HEK293 (cell line): ENCODE measurements around the gene HLA-DMA.

ENCODE experiments used
- BCL6B ChIP-seq: fragments of 450-650 bp; formaldehyde crosslinking; IDR thresholded peaks from 2 replicates; pipeline ENCODE4 v1.5.1; 2017; ENCODE audit warnings: missing biosample characterization, missing genetic modification characterization
- HIC1 ChIP-seq: fragments of 450-650 bp; formaldehyde crosslinking; IDR thresholded peaks from 2 replicates; pipeline ENCODE4 v1.5.1; 2016; ENCODE audit warnings: missing biosample characterization, missing genetic modification characterization
- HOXA7 ChIP-seq: sonication (generic); formaldehyde crosslinking; IDR thresholded peaks from 2 replicates; pipeline ENCODE4 v1.8.1; 2022; ENCODE audit warnings: missing genetic modification reagents, borderline replicate concordance
- HOXD13 ChIP-seq: sonication (generic); formaldehyde crosslinking; IDR thresholded peaks from 2 replicates; pipeline ENCODE4 v1.8.0; 2022; ENCODE audit warnings: missing genetic modification reagents, borderline replicate concordance
- MYNN ChIP-seq: fragments of 450-650 bp; formaldehyde crosslinking; IDR thresholded peaks from 2 replicates; pipeline ENCODE4 v1.5.1; 2016; ENCODE audit warnings: missing biosample characterization, missing genetic modification characterization, borderline replicate concordance
- REST ChIP-seq: fragments of 450-650 bp; formaldehyde crosslinking; IDR thresholded peaks from 2 replicates; pipeline ENCODE4 v1.5.1; 2016; ENCODE audit warnings: missing biosample characterization, missing genetic modification characterization
- ZBTB20 ChIP-seq: fragments of 450-650 bp; formaldehyde crosslinking; IDR thresholded peaks from 2 replicates; pipeline ENCODE4 v1.5.1; 2016; ENCODE audit warnings: missing biosample characterization, missing genetic modification characterization
- ZBTB6 ChIP-seq: fragments of 450-650 bp; formaldehyde crosslinking; IDR thresholded peaks from 2 replicates; pipeline ENCODE4 v1.5.1; 2017; ENCODE audit warnings: missing biosample characterization, missing genetic modification characterization
- ZBTB8A ChIP-seq: fragments of 450-650 bp; formaldehyde crosslinking; IDR thresholded peaks from 2 replicates; pipeline ENCODE4 v1.5.1; 2016; ENCODE audit warnings: missing biosample characterization, missing genetic modification characterization
- ZNF202 ChIP-seq: fragments of 450-650 bp; formaldehyde crosslinking; IDR thresholded peaks from 2 replicates; pipeline ENCODE4 v1.5.1; 2016; ENCODE audit warnings: missing biosample characterization, missing genetic modification characterization, borderline replicate concordance
- ZNF211 ChIP-seq: fragments of 450-650 bp; formaldehyde crosslinking; IDR thresholded peaks from 2 replicates; pipeline ENCODE4 v1.5.1; 2016; ENCODE audit warnings: low read depth, missing biosample characterization, missing genetic modification characterization
- ZNF23 ChIP-seq: fragments of 450-650 bp; formaldehyde crosslinking; IDR thresholded peaks from 2 replicates; pipeline ENCODE4 v1.5.1; 2016; ENCODE audit warnings: missing biosample characterization, missing genetic modification characterization, borderline replicate concordance
- ZNF266 ChIP-seq: fragments of 450-650 bp; formaldehyde crosslinking; IDR thresholded peaks from 2 replicates; pipeline ENCODE4 v1.5.1; 2016; ENCODE audit warnings: missing biosample characterization, missing genetic modification characterization, low read depth
- ZNF311 ChIP-seq: fragments of 450-650 bp; formaldehyde crosslinking; IDR thresholded peaks from 2 replicates; pipeline ENCODE4 v1.5.1; 2017; ENCODE audit warnings: missing biosample characterization, missing genetic modification characterization, borderline replicate concordance
- ZNF350 ChIP-seq: fragments of 450-650 bp; formaldehyde crosslinking; IDR thresholded peaks from 2 replicates; pipeline ENCODE4 v1.5.0; 2017; ENCODE audit warnings: missing biosample characterization, mild to moderate bottlenecking, missing genetic modification characterization
- ZNF37A ChIP-seq: fragments of 450-650 bp; IDR thresholded peaks from 2 replicates; pipeline ENCODE4 v1.5.1; 2018; ENCODE audit warnings: missing biosample characterization, missing genetic modification characterization
- ZNF544 ChIP-seq: fragments of 450-650 bp; formaldehyde crosslinking; IDR thresholded peaks from 2 replicates; pipeline ENCODE4 v1.5.0; 2017; ENCODE audit warnings: missing biosample characterization, missing genetic modification characterization
- ZNF600 ChIP-seq: fragments of 450-650 bp; formaldehyde crosslinking; IDR thresholded peaks from 2 replicates; pipeline ENCODE4 v1.5.1; 2016; ENCODE audit warnings: missing biosample characterization, missing genetic modification characterization
- ZNF645 ChIP-seq: fragments of 450-650 bp; formaldehyde crosslinking; IDR thresholded peaks from 2 replicates; pipeline ENCODE4; 2016; ENCODE audit warnings: missing biosample characterization, missing genetic modification characterization
- ZNF704 ChIP-seq: fragments of 450-650 bp; formaldehyde crosslinking; IDR thresholded peaks from 2 replicates; pipeline ENCODE4 v1.5.1; 2016; ENCODE audit warnings: missing biosample characterization, missing genetic modification characterization
- ZNF777 ChIP-seq: fragments of 450-650 bp; formaldehyde crosslinking; IDR thresholded peaks from 2 replicates; pipeline ENCODE4 v1.5.1; 2017; ENCODE audit warnings: missing biosample characterization, missing genetic modification characterization, borderline replicate concordance
- ZNF791 ChIP-seq: fragments of 450-650 bp; formaldehyde crosslinking; IDR thresholded peaks from 2 replicates; pipeline ENCODE4 v1.5.1; 2016; ENCODE audit warnings: missing biosample characterization, missing genetic modification characterization
- TF ChIP-seq, protein P1 (sequence below): fragments of 450-650 bp; IDR thresholded peaks from 2 replicates; pipeline ENCODE4 v1.5.1; 2018; ENCODE audit warnings: missing biosample characterization, missing genetic modification characterization
- TF ChIP-seq, protein P2 (sequence below): fragments of 450-650 bp; formaldehyde crosslinking; IDR thresholded peaks from 2 replicates; pipeline ENCODE4 v1.5.1; 2016; ENCODE audit warnings: missing biosample characterization, missing genetic modification characterization
- TF ChIP-seq, protein P3 (sequence below): fragments of 450-650 bp; formaldehyde crosslinking; IDR thresholded peaks from 2 replicates; pipeline ENCODE4 v1.5.1; 2016; ENCODE audit warnings: missing biosample characterization, missing genetic modification characterization

The HLA-DMA gene

DNA sequence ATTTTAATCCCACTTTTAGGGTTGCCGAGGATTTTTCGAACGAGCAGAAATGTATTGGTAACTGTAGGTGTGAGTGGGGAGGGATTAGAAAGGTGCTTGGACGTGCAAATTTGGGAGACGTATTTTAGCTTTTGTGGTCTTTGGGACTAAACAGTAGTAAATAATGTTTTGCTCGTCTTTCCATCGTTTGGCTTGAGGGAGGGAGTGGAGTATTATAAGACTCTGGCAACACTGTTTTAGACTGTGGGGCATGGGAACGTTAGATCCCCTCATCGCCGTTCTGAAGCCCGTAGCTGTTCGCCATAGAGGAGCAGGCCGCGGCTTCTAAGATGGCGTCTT lies 18.3 kb upstream of the HLA-DMA start (continued):
- no peak for TF ChIP-seq BCL6B (tag by site-specific recombination)
- TF ChIP-seq ZNF266 (tag by site-specific recombination), result no peak
- no peak for TF ChIP-seq ZNF791
- TF ChIP-seq, protein P1, sequence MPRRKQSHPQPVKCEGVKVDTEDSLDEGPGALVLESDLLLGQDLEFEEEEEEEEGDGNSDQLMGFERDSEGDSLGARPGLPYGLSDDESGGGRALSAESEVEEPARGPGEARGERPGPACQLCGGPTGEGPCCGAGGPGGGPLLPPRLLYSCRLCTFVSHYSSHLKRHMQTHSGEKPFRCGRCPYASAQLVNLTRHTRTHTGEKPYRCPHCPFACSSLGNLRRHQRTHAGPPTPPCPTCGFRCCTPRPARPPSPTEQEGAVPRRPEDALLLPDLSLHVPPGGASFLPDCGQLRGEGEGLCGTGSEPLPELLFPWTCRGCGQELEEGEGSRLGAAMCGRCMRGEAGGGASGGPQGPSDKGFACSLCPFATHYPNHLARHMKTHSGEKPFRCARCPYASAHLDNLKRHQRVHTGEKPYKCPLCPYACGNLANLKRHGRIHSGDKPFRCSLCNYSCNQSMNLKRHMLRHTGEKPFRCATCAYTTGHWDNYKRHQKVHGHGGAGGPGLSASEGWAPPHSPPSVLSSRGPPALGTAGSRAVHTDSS (tag by site-specific recombination), result no peak
- no peak for TF ChIP-seq ZNF544 (tag by site-specific recombination)
- TF ChIP-seq, protein P2, sequence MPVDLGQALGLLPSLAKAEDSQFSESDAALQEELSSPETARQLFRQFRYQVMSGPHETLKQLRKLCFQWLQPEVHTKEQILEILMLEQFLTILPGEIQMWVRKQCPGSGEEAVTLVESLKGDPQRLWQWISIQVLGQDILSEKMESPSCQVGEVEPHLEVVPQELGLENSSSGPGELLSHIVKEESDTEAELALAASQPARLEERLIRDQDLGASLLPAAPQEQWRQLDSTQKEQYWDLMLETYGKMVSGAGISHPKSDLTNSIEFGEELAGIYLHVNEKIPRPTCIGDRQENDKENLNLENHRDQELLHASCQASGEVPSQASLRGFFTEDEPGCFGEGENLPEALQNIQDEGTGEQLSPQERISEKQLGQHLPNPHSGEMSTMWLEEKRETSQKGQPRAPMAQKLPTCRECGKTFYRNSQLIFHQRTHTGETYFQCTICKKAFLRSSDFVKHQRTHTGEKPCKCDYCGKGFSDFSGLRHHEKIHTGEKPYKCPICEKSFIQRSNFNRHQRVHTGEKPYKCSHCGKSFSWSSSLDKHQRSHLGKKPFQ (tag by site-specific recombination), result no peak
- TF ChIP-seq ZBTB8A, result no peak
- TF ChIP-seq ZNF350 (tag by site-specific recombination), result no peak
- 0 out of 2 replicates have a peak, but pooled peaks have one; percentile 31 for TF ChIP-seq ZBTB20
- TF ChIP-seq HIC1, result no peak
- TF ChIP-seq ZNF704 (tag by site-specific recombination), result no peak
- no peak for TF ChIP-seq ZNF311 (tag by site-specific recombination)
- TF ChIP-seq MYNN (tag by site-specific recombination), result no peak
- no peak for TF ChIP-seq ZNF211 (tag by site-specific recombination)
- no peak for TF ChIP-seq HOXA7 (CRISPR knock-in tag)
- TF ChIP-seq REST (tag by site-specific recombination), result 0 out of 2 replicates have a peak, but pooled peaks have one; percentile 29
- TF ChIP-seq ZNF37A, result no peak
- no peak for TF ChIP-seq ZBTB6
- TF ChIP-seq ZNF645 (tag by site-specific recombination), result peak; percentile 86; the same call in 1 of the 2 replicates
- TF ChIP-seq, protein P3, sequence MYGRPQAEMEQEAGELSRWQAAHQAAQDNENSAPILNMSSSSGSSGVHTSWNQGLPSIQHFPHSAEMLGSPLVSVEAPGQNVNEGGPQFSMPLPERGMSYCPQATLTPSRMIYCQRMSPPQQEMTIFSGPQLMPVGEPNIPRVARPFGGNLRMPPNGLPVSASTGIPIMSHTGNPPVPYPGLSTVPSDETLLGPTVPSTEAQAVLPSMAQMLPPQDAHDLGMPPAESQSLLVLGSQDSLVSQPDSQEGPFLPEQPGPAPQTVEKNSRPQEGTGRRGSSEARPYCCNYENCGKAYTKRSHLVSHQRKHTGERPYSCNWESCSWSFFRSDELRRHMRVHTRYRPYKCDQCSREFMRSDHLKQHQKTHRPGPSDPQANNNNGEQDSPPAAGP (tag by site-specific recombination), result peak; percentile 78; the same call in 1 of the 2 replicates
- no peak for TF ChIP-seq ZNF23
- peak; percentile 3; the same call in 1 of the 2 replicates for TF ChIP-seq ZNF600 (tag by site-specific recombination)
- TF ChIP-seq ZNF202 (tag by site-specific recombination), result no peak
- TF ChIP-seq HOXD13 (CRISPR knock-in tag), result no peak
- no peak for TF ChIP-seq ZNF777 (tag by site-specific recombination)
